Measurements from ENCODE around the gene LAYN.
A peak's percentile ranks its signal among the peaks of the same experiment; 100 is the strongest.

The LAYN gene

DNA sequence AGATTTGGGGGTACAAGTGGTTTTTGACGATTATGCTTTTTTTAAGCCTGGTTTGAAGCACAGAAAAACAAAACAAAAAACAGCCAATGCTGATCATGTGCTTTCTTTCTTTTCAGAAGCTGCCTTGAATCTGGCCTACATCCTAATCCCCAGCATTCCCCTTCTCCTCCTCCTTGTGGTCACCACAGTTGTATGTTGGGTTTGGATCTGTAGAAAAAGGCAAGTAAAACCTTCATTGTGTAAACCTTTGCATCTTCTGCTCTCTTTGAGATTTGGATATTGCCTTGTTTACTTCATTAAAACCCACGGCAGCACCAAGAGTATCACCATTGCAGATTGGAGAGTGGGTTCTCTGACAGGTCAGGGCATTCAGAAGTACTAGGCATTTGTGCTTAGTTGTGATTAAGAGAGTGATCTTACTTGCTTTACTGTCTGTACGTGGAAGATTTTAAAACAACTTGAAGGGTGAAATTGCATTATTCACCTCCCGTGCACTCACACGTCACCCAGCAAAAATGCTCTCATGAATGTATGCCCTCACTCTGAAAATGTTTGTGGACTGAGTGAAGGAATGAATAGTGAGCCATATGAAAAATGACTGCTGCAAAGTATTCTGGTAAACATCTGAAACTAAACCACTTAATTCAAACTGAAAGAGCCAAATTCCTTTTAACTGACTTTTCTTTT is 17.0 kb downstream of the LAYN start:
- peak; percentile 95 for DNase-seq (ENCODE audit: low read depth)
- TF ChIP-seq, protein P1, sequence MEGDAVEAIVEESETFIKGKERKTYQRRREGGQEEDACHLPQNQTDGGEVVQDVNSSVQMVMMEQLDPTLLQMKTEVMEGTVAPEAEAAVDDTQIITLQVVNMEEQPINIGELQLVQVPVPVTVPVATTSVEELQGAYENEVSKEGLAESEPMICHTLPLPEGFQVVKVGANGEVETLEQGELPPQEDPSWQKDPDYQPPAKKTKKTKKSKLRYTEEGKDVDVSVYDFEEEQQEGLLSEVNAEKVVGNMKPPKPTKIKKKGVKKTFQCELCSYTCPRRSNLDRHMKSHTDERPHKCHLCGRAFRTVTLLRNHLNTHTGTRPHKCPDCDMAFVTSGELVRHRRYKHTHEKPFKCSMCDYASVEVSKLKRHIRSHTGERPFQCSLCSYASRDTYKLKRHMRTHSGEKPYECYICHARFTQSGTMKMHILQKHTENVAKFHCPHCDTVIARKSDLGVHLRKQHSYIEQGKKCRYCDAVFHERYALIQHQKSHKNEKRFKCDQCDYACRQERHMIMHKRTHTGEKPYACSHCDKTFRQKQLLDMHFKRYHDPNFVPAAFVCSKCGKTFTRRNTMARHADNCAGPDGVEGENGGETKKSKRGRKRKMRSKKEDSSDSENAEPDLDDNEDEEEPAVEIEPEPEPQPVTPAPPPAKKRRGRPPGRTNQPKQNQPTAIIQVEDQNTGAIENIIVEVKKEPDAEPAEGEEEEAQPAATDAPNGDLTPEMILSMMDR (IDR thresholded peaks at IDR 0.05; ENCODE audit: low read depth, low read length, missing control alignments): peak; percentile 5
- no peak overlapping the region for H3K4me3 ChIP-seq (ENCODE audit: low read depth, low read length)
- in situ Hi-C loops (cut with HindIII; ENCODE audit: low sequenced_read_pairs): no loop called here

DNA sequence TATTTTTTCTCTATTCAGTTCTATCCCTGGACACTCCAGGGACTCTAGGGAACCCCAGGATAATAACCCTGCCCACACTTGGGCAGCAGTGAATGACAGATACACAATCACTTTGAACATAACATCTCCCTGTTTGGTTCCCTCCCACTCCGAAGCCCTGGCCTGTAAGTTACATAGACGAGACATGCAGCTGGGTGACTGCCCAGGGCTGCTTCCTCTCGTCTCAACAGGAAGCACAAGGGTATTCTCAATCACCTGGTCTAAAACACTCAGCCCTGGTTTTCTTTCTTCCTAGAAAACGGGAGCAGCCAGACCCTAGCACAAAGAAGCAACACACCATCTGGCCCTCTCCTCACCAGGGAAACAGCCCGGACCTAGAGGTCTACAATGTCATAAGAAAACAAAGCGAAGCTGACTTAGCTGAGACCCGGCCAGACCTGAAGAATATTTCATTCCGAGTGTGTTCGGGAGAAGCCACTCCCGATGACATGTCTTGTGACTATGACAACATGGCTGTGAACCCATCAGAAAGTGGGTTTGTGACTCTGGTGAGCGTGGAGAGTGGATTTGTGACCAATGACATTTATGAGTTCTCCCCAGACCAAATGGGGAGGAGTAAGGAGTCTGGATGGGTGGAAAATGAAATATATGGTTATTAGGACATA is 19.4 kb downstream of the LAYN start:
- in situ Hi-C loops (cut with HindIII; ENCODE audit: low sequenced_read_pairs): no loop called here
- TF ChIP-seq, protein P1 (IDR thresholded peaks at IDR 0.05; ENCODE audit: low read depth, low read length, missing control alignments): no peak
- H3K4me3 ChIP-seq (ENCODE audit: low read depth, low read length): no peak overlapping the region
- no peak for DNase-seq (ENCODE audit: low read depth)

DNA sequence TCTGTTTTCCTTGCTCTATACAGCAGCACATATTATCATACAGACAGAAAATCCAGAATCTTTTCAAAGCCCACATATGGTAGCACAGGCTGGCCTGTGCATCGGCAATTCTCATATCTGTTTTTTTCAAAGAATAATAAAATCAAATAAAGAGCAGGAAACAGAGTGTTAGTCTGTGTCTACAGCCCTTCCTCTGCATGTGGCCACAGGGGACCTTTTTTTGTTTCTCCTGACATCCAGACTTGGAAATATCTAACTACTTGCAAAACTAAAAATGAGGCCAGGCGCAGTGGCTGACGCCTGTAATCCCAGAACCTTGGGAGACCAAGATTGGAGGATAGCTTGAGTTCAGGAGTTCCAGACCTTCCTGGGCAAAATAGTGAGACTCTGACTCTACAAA is 20.3 kb downstream of the LAYN start:
- DNase-seq (ENCODE audit: low read depth): no peak
- TF ChIP-seq, protein P1 (IDR thresholded peaks at IDR 0.05; ENCODE audit: low read depth, low read length, missing control alignments): no peak
- in situ Hi-C loops (cut with HindIII; ENCODE audit: low sequenced_read_pairs): no loop called here
- H3K4me3 ChIP-seq (ENCODE audit: low read depth, low read length): no peak overlapping the region

DNA sequence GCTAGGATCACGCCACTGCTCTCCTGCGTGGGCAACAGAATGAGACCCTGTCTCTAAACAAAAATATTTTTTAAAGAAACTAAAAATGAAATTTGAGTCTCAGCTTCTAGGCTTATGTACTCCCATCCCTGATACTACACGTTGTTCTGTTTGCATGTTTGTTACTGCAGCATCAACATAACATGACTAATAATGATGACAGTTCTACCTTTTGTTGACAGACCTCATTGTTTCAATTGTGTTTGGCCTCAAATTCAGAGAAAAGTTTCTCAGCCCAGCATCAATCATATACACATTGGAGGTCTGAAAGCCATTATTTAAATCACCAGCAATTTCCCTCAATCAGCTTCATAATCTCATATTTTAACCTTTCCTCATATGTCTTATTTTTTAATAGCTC is 20.8 kb downstream of the LAYN start:
- no peak overlapping the region for H3K4me3 ChIP-seq (ENCODE audit: low read depth, low read length)
- TF ChIP-seq, protein P1 (IDR thresholded peaks at IDR 0.05; ENCODE audit: low read depth, low read length, missing control alignments): no peak
- in situ Hi-C loops (cut with HindIII; ENCODE audit: low sequenced_read_pairs): no loop called here
- DNase-seq (ENCODE audit: low read depth): no peak

DNA sequence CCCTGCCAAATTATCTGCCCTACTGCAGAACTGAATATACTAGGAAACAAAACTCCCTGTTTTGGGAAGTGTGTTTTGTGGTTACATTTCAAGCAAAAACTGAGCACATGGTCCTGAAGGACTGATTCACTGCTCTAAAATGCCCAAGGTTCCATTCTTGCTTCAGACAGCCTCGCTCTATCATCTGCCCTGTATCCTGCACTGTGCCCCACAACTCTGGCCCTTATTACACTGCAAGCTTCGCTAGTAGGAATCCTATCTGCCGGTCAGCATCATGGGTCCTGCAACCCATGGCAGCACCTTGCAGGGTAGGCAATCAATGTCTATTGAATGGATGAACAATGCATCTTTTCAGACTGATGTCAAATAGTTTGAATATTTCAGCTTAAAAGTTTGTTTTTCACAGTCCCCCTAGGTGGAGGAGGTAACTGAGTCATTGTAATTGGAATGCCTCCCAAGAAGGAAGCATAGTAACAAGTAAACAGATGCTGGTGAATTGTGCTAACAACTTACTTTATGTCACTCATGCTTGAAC is 21.3 kb downstream of the LAYN start:
- no peak overlapping the region for H3K4me3 ChIP-seq (ENCODE audit: low read depth, low read length)
- peak; percentile 63 for DNase-seq (ENCODE audit: low read depth)
- in situ Hi-C loops (cut with HindIII; ENCODE audit: low sequenced_read_pairs): no loop called here
- TF ChIP-seq, protein P1 (IDR thresholded peaks at IDR 0.05; ENCODE audit: low read depth, low read length, missing control alignments): no peak

DNA sequence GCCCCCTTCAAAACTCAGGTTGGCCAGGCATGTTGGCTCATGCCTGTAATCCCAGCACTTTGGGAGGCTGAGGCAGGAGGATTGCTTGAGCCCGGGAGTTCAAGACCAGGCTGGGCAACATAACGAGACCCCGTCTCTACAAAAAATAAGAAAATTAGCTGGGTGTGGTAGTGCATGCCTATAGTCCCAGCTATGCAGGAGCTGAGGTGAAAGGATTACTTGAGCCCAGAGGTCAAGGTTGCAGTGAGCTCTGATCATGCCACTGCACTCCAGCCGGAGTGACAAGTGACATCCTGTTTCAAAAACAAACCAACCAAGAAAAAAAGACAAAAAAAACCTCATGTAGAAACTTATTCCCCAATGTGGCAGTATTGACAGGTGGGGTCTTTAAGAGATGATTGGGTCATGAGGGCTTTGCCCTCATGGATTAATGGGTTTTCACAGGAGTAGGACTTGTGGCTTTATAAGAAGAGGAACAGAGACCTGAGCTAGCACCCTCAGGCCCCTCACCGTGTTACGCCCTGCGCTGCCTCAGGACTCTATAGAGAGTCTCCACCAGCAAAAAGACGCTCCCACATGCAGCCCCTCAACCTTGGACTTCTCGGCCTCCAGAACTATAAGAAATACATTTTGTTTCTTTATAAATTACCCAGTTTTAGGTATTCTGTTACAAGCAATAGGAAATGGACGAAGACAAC is 22.3 kb downstream of the LAYN start:
- in situ Hi-C loops (cut with HindIII; ENCODE audit: low sequenced_read_pairs): no loop called here
- no peak overlapping the region for H3K4me3 ChIP-seq (ENCODE audit: low read depth, low read length)
- no peak for DNase-seq (ENCODE audit: low read depth)
- TF ChIP-seq, protein P1 (IDR thresholded peaks at IDR 0.05; ENCODE audit: low read depth, low read length, missing control alignments): no peak

All from astrocyte of the cerebellum (primary cell).